Stimulated activated CD4-positive, alpha-beta T cell treated with anti-CD3 and anti-CD28 coated beads, Interleukin-1b, Interleukin-23, amount 100 ng/mL, for 24 hours (primary cell): ENCODE data around the gene KLHL12.

Experiments used
- DNase-seq, 4 experiments: peaks; one replicate each; pipeline ENCODE4 v3.0.0-alpha.2; 2020; ENCODE audit warnings: low read depth in 4 of 4, low spot score in 1 of 4

KLHL12 gene

DNA sequence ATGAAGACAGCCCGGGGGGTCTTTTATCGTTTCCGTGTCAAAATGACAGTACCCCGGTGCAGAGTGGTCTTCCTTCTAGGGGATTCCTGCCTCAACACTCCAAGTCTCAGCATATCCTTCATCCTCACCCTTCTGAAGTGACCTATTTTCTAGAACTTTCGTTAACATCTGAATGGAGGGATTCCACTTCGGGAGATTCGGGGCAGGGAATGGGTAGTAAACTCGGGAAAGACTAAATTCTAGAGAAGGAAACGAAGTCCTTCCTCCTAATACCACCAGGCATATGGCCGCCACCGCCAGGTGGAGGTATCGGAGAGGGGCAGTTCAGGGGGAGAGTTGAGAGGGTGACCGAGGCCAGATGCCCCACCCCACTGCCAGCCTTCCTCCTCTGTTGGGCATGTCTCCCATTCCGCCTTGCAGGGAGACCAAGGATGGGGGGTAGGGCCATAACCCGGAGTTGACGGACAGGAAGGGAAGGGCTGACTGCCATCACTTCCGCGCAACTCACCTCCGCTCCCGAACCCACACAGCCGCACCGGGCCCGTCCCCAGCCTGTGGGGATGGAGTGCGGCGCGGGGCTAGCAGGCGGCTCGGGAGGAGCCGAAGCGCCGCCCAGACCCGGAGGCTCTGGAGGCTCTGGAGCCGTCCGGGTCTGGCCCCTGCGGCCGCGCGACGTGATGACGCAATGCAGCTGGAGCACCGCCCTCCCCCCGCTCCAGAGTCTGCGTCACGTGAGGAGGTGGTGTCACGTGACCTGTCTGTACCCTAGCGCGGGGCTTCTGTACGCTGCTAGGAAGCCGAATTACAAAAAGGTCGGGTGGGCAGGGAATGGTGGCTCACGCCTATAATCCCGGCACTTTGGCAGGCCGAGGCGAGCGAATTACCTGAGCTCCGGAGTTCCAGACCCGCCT is at the start of gene KLHL12:
Gene KLHL12 (minus strand): TSS at position 654 of the 911 bp plus-strand sequence. CDS start 2,072 bp downstream, outside the sequence.
- peak; percentile 84 to 91 (median 89) for DNase-seq

DNA sequence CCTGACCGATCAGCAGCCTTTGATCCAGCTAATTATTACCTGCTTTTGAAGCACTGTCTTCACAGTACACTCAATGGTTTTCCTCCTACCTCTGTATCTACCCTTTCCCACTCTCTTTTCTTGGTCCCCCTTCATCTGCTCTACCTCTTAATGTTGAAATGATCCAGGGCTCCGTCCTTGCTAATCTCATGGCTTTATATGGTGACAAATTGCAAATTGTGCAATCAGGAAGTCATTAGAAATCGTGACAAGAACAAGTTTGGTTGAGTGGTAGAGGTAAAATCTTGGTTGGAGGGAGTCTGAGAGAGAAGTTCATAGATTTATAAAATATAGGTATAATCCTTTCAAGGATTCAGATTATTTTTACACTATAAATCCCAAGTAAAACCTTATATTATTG is 49.6 kb upstream of the KLHL12 start:
- DNase-seq = no peak

DNA sequence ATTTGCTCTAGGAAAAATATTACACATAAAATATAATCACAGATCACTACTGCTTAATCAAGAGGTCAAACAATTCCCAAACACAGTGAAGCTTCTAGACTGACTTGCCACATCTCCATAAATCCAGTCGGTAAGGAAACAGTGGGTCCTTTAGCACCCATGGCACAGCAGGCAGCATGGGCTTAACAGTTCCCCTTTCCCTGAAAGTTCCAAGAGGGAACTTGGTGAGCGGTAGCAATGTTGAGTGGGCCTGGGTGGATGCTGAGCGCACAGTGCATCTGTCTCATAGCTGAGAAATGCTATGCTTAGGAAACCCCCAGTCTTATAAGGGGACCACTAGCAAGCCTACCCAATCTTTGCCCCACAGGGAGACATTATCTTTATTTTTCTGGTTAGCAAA is 47.8 kb upstream of the KLHL12 start:
- no peak for DNase-seq

DNA sequence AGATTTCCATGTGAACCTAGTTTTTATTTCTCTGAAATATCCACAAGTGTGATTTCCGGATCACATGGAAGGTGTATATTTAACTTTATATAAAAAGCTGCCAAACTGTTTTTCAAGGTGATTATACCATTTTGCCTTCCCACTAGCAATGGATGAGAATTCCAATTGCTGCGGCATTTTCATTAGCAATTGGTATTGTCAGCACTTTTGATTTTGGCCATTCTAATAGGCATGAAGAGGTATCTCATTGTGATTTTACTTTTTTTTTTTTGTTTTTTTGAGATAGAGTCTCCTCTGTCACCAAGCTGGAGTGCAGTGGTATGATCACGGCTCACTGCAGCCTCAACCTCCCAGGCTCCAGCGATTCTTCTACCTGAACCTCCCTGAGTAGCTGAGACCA is 45.0 kb upstream of the KLHL12 start:
- DNase-seq = no peak

DNA sequence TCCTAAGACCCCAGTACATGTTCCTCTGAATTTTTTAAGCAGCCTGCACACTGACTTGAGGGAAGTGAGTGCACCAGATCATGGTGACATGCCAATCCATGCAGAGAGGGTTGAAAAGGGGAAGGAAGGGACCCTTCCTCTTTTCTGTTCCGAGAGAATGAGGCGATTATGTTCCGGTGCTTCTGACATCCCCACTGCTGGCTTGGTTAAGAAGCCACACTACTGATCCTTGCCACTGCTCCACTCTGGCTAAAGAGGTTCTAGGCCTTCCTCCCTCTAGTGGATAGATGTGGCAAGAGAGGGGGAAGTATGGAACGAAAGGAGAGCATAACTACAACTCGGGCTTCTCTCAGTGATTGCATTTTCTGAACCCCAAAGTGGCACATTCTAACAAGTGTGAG is 41.9 kb upstream of the KLHL12 start:
- DNase-seq = no peak

DNA sequence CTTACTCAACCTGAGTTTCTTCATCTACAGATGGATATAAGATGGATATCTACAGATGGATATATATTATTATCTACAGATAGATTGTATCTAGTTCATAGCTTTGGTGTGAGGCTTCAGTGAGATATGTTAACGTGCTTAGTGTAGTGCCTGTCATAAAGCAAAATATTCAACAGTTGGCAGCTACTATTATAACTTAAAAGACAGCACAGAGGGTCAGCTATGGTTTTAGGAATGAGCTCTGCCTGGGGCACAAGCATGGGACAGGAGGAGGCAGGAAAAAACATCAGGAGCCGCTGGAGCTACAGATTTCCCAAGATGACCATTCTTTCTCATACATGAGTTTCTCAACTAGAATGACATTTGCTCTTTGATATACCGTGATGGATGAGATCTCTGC is 41.3 kb upstream of the KLHL12 start:
- no peak for DNase-seq

DNA sequence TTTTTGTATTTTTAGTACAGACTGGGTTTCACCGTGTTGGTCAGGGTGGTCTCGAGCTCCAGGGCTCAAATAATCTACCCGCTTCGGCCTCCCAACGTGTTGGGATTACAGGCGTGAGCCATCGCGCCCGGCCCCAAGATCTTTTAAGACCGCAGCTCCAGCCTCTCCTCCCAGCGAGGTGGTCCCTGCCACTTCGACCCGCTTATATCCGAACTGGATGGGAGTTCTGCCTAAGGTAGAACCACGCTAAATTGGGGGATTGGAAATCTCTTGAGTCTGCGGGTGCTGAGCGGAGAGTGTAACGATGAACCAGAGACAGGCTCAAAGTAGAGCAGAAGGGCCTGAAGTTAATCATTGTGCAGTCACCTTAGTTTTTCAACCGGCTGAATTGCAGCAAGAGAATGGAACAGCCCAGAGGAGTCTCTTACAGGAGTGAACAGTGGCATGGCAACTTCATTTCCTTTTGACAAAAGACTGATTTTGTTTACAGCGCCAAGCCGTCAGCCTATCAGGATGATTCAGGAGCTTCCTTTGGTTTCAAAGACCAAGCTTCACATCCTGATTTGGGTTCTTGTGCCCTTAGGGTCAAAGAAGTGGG is 40.7 kb upstream of the KLHL12 start:
- DNase-seq = no peak

DNA sequence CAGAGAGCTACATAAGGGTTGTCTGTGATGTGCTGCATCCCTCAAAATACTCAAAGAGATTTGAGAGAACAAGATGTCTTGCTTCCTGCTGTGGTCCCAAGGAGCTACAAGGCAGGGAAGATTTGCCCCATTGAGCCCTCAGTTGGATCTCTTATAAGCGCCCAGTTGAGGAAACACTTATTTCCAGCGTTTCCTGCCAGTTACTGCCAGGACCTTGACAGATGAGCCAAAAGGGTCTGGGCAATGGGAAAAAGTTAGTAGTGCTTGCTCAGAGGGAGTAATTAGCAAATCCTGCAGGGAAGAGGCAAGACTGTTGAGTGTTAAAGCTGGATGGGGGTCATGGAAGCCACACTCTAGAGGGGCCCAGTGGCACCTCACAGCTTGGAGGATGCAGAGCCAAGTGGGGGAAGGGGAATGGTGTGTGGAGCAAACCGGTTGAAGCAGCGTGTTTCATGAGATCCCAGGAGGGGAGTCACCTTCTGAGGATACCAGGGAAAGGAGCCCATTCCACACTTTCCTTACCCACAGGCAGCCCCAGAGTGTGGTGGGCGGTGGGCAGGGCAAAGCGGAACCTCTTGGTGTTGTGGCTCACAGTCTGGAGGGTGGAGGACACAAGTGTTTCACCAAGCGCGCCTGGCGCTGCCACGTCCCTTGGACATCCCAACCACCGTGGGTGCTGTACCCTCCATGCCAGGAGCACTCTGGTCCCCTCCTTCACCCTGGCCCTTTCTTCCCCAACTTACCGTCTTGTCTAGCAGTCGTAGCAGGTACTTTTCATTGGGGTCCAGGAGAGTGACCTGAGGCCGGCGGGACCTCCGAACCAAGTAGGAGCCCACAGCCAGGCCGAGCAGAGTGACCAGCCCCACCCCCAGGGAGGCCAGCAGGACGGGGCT is 39.2 kb upstream of the KLHL12 start:
- no peak for DNase-seq

DNA sequence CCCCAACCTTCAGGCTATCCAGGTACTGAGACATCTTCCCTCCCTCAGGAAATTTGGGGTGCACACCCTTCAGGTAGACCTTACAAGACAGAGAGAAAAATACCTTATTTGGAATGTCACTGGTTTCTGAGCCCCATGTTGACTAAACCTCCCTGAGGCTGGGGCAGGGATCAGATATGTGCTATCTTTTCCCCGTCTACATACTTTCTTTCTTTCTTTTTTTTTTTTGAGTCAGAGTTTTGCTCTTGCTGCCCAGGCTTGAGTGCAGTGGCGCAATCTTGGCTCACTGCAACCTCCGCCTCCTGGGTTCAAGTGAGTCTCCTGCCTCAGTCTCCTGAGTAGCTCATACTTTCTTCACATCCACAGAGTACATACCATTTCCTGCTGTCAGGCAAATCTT is 38.4 kb upstream of the KLHL12 start:
- DNase-seq = no peak

DNA sequence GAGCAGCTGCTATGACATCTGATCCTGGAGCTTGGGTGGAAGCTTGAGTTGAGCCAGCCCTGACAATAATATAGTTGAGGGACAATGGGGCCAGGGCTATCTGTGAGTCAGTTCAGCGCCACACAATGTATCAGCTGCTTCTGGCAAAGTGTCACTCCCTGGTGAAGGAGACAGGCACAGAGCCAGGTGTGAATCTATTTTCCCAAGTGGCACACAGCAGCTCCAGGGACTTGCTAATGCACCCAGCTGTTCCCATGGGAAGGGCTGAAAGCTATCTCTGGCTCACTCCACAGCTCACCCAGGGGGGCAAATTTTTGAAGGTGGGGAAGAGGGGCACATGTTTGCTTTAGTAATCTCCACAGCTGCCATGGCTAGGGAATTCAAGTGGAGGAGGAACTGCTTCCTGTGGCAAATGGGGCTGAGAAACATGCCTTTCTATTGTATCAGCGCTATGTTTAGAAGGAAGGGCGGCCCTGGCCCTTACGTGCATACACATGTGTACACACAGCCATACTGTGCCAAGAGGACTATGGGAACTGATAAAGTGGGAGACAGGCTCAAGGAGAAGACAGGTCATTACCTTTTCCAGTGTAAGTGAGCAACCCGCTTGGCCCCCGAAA is 37.9 kb upstream of the KLHL12 start:
- DNase-seq = no peak

DNA sequence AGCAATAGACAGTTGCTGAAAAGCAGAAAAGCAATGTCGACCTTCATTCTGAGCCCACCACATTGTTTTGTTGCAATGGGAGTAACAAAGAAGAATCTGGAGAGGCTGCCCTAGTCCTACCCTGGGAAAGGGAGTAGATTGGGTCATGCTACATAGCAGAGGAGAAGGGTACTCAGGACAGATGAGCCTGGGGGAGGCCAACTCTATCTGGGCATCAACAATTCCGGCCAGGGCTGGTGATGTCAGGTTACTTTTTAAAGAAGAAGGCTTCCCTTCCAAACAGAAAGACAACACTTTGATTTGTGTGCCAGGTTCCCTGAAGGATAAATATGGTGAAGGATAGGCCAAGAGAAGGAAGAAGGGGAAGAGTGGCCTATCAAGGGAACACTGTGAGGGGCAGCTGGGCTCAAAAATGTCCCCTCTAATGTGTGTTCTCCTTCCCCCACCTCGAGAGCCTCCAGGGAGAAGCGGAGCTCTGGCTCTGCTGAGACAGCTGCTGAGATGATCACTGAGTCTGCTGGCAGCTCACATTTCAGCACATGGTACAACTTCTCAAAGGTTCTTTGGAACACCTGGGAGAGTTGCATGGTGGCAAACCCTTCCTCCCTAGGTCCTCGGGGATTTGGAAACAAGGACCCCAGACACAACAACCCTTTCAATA is 34.3 kb upstream of the KLHL12 start:
- DNase-seq = no peak

DNA sequence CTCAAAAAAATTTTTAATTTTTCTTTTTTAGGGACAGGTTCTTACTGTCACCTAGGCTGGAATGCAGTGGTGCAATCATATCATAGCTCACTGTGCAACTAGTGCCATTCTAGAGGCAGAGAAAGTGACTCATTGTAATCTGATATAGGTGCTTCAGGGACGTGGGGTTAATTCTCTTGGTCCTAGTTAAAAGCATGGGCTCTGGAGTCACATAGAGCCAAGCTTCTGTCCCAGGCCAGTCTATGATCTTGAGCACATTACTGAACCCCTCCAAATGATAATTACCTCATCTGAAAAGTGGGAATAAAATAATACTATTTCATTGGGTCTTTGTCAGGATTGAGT is 32.2 kb upstream of the KLHL12 start:
- no peak for DNase-seq

DNA sequence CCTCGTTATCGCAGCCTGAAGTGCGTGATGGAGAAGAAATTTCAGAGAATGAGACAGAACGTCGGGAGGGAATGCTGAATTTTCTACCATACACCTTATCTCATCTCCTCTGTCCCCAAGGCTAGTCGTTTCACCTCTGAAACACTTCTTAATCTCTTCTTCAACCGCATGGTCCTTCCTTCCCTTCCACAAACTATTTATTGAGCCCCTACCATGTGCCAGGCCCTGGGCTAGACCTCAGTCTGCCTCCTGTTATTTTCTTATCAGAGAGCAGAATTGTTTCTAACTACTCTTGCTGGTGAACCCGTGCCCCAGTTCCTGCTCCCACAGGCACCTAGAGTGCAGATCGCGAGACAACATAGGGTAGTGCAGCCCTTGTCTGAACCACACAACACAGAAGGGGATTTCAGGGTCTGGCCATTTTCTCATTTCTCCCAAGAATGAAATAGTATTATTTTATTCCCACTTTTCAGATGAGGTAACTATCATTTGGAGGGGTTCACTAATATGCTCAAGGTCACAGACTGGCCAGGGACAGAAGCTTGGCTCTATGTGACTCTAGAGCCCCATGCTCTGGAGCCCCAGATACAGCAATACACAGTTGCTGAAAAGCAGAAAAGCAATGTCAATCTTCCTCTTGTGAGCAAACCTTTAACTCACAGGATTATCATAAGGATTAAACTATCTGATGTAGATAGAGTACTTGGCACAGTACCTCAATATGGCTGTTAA is 31.7 kb upstream of the KLHL12 start:
- no peak for DNase-seq

DNA sequence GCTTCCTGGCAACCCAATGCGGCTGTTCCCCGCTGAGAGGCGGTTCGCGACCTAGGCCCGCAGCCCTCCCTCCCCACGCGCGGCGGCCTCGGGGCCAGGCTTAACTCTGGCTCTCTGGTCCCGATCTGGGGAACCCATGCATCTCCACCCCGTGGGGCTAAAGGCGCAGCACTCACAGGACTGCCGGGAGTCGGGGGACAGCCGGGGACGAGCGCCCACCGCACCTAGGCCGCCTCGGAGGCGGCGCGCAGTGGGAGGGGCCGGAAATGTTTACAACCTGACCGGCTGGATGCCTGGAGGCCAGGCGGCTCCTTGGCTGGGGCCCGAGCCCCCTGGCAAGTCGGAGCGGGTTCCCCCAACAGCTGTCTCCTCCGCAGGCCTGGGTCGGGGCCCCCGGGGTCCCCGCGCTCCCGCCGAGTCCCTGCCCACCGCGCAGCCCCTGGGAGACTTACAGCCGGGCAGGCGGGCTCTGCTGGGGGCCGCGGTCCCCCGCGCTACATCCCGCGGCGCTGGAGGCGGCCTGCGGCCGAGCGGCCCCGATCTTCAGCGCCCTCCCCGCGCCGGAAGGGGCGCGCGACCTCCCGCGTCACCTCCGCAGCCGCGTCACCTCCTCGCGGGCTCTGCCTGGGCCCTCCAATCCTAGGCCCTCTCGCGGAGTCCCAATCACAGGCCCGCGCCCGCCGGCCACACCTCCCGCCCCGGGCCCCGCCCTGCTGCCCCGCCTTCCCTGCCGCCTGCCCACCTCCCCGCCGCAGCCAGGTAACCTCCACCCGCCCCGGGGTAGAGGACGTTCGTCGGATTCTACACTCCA is 30.9 kb upstream of the KLHL12 start, which contains the start of gene ADIPOR1:
Gene ADIPOR1 (minus strand): TSS at position 580 of the 811 bp plus-strand sequence. CDS start 7,242 bp downstream, outside the sequence.
- DNase-seq = peak; percentile 71 to 91 (median 88)

DNA sequence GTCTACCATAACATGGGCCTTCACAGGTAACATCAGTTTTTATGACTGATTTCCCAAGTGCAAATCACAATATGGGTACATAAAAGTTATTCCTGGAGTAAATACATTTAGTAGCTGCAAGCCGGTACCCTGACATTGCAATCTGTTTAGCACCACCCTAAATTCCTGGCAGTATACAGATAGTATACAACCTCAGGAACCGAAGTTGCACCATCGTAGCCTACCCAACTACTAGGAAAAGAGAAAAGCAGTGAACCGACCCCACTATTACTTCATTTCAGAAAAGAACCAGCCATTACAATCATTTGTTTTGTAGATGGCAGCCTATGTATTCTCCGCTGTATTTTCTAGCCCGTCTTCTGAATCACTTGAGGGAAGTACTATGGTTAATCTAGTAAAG is 29.9 kb upstream of the KLHL12 start:
- DNase-seq = no peak

DNA sequence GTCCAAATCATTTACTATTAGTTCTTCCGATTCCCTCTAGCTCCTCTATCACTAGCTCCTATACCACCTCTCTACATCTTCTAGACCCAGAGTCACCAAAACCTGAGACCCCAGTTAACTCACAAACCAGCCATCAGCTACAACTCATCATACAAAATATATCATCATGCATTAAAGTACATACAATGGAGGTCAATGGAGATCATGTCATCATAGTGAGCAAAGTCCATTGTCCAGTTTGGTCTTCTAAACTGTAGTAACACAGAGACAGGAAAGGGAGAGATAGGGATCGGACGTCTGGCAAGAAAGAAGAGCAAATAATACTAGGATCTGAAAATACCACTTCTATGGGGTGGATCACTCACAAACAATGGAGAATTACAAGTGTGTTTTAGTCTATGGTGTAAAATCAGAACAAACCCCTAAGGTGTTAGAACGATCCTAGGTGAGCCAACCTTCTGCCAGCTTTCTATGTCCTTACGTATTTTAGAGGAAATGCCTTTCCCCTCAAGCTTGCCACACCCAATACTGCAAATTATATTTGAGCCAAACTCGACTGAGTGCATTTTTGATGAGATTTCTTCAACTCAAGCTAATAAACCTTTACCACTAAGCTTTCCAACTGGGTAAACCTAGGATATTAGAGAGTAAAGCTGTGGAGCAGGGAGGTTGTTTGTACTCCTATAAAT is 27.2 kb upstream of the KLHL12 start:
- DNase-seq = no peak

DNA sequence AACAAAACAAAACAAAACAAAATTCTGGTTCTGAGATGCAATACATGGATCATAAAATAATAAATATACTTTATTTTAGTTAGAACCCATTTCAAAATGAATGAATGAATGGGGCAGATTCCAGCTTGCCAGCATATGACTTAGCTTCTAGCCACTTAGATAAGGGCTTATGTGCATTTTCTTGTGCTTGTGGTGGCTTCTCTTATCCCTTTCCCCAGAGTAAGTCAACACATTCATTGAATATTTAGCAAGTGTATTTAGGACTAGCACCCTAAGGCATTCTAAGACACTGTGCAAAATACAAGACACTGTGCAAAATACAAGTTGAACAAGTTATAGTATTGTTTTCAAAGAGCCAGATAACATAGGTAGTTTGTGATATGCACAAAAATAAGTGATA is 26.4 kb upstream of the KLHL12 start:
- DNase-seq = no peak

DNA sequence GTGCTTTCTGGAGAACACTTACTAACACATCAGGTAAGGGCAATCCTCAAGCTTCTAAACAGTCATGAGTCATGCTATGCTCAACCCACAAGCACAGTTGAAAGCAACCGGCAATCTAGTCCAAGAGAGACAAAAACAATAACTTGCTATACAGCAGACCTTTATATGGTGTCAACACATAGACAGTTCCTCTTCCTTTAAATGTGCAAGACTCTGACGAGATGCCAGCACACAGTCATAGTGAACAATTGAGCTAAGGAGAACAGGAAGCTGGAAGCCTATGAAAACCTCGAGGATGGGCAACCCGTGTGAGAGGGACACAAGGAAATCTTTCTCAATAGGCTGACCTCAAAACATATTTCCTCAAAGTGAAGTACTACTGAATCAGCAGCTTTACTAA is 25.8 kb upstream of the KLHL12 start:
- no peak for DNase-seq

DNA sequence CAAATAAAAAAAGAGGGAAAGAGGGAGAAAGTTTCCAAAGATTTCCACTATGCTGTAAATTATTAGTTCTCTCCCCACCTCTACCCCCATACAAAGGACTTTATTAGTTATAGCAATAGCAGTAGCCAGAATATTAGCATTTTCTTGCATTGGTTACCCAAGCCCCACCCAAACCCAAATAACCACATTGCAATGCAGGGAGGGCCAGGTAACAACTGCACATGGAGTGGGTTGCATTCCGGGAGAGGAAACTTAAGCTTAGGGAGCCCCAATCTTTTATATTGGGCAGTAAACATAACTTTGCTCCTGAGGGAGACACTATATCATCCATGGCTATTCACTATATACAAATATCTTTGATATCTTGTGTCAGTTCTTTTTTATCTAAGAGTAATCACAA is 25.1 kb upstream of the KLHL12 start:
- no peak for DNase-seq
